Thoracic aorta (tissue), 2 donors: Measurements from ENCODE around the gene APIP. TPM values are rescaled to one million over a fixed set of nuclear protein-coding genes. Genes with fewer than 3 reads are reported as not detected.

ENCODE experiments used
- ATAC-seq: fragments of 150-250 bp; one replicate; pipeline ENCODE4 v1.8.0; 2017; ENCODE audit warnings: low read depth; ENCODE audit not compliant: insufficient number of reproducible peaks, low FRiP score
- DNase-seq: peaks from one replicate; pipeline ENCODE4 v3.0.0-alpha.2; 2020; ENCODE audit warnings: low spot score
- H3K27ac ChIP-seq, 2 donors: fragments of 200-600 bp; sonication (generic); 1 replicate in 1 of 2; 2 replicates in 1 of 2; pipeline ENCODE4 v1.5.1; 2016; ENCODE audit warnings: mild to moderate bottlenecking in 2 of 2, moderate library complexity in 2 of 2
- H3K27me3 ChIP-seq: fragments of 200-600 bp; sonication (generic); replicated peaks from 2 replicates; pipeline ENCODE4 v1.6.0; 2016; ENCODE audit warnings: mild to moderate bottlenecking; ENCODE audit not compliant: insufficient read depth
- H3K36me3 ChIP-seq: fragments of 200-600 bp; sonication (generic); one replicate; pipeline ENCODE4 v1.5.1; 2016
- H3K4me1 ChIP-seq, 2 donors: fragments of 200-600 bp; sonication (generic); 1 replicate in 1 of 2; 2 replicates in 1 of 2; pipeline versions ENCODE4 v1.5.1 to v1.6.0; 2016; ENCODE audit warnings: low read depth in 2 of 2, mild to moderate bottlenecking in 1 of 2; ENCODE audit not compliant: control insufficient read depth in 1 of 2
- H3K4me3 ChIP-seq: fragments of 200-600 bp; sonication (generic); 2 replicates; pipeline ENCODE4 v1.5.1; 2016; ENCODE audit warnings: mild to moderate bottlenecking
- H3K9me3 ChIP-seq: fragments of 200-600 bp; sonication (generic); 2 replicates; pipeline ENCODE4 v1.5.1; 2016
- total RNA-seq, 2 donors: library from RNA; depleted of rRNA; stranded (reverse); fragments of >200 nt; gene quantifications; one replicate each; pipeline versions ENCODE4 v1.1.0 to v1.2.3, GENCODE V29; 2016
- TF ChIP-seq, protein P1 (sequence below): fragments of 200-600 bp; sonication (generic); IDR thresholded peaks from one replicate; pipeline ENCODE4 v1.5.1; 2019; ENCODE audit warnings: antibody characterized with exemption

APIP gene
- total RNA-seq, 2 donors from 2014 or later, result 16.9 to 25.0 TPM

DNA sequence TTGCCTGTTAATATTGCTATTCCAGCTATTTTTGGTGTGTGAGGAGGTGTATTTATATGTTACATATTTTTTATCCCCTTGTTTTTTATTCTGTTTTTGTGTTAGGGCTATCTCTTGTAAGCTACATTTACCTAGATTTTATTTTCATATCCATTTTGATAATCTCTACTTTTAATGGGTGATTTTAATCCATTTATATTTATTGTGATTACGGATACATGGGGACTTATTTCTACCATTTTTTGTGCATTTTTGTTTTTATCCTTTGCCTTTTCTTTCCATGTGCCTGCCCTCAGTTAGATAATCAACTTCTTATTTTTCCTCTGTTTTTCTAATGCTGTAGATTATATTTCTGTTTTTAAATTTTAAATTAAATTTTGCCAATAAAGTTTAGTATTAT is 28.5 kb upstream of the APIP start:
- Histone ChIP-seq H3K36me3 (no peaks in the 10 kb centered on the region), H3K4me3 (no peak overlapping the region), H3K4me1 (peaks cover 15 to 22% of the 10 kb centered on the region in 2 donors), H3K27me3 (no peaks in the 10 kb centered on the region), H3K9me3 (no peaks in the 10 kb centered on the region), H3K27ac (no peak overlapping the region)
- TF ChIP-seq, protein P1, sequence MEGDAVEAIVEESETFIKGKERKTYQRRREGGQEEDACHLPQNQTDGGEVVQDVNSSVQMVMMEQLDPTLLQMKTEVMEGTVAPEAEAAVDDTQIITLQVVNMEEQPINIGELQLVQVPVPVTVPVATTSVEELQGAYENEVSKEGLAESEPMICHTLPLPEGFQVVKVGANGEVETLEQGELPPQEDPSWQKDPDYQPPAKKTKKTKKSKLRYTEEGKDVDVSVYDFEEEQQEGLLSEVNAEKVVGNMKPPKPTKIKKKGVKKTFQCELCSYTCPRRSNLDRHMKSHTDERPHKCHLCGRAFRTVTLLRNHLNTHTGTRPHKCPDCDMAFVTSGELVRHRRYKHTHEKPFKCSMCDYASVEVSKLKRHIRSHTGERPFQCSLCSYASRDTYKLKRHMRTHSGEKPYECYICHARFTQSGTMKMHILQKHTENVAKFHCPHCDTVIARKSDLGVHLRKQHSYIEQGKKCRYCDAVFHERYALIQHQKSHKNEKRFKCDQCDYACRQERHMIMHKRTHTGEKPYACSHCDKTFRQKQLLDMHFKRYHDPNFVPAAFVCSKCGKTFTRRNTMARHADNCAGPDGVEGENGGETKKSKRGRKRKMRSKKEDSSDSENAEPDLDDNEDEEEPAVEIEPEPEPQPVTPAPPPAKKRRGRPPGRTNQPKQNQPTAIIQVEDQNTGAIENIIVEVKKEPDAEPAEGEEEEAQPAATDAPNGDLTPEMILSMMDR, result no peak
- ATAC-seq (no peak), DNase-seq (no peak)

DNA sequence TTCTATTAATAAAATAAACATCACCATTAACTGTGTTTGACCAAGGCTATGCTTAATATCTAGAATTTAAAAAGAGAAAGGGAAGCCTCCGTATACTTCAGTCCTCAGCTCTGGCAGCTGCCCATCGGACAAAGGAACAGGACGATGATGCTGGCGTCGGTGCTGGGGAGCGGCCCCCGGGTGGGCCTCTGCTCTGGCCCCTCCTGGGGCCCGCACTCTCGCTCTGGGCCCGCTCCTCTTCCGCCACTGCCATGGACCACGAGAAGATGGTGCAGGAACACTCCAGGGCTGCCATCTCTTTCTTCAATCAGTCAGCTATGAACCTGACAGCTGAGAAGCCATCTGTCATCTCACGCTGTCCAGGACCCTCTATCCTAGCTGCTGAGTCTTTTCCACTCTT is 25.5 kb upstream of the APIP start:
- H3K9me3 ChIP-seq, result no peaks in the 10 kb centered on the region
- no peaks in the 10 kb centered on the region for H3K27me3 ChIP-seq
- H3K4me3 ChIP-seq, result no peak overlapping the region
- DNase-seq (no peak), ATAC-seq (no peak)
- peaks cover 6 to 9% of the 10 kb centered on the region in 2 donors for H3K4me1 ChIP-seq
- TF ChIP-seq, protein P1, result no peak
- no peaks in the 10 kb centered on the region for H3K36me3 ChIP-seq
- no peak overlapping the region for H3K27ac ChIP-seq

DNA sequence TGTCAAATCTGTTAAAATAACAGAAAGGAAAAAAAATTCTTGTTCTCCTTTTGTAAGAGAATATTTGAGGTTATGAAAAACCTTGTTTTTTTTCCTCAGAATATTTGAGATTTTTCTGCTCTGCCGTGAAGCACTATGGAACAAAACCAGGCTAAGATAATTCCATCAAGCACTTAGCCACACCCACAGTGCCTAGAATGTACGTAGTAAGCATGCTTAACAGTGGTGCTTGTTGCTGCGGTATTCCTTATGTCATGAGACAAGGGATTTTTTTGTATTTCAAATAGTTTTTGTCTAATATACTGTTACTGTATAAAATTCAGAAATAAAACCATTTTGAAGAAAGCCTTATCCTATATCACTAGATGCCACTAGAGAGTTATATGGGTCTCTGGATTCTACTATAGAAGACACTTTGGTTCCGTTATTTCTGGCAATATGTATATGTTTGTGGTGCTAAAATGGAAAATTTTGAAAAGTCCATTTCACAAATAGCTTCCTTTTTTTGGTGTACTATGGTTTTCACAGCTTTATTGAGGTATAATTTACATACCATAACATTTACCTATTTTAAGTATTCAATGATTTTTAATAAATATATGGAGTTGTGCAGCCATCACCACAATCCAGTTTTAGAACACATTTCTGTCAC is 24.0 kb upstream of the APIP start:
- H3K27ac ChIP-seq, result no peak overlapping the region

DNA sequence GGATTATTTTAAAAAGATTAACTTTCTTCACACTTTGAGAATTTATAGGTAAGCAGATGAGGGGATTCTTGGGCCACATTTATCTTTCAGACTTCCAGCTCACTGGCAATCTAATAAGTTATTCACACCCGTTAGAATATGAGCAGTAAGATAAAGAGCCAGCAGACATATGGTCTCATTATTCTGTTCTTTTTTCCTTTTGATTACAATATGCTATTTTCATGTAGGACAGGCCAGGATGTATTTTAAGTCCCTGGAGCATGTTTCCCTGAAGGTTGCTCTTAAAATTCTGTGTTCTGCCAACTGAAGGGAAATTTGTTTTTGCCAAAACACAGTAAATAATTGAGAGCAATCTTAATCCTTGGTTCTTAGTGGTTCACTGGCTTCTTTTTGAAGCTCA is 22.4 kb upstream of the APIP start:
- no peak overlapping the region for H3K27ac ChIP-seq
- no peaks in the 10 kb centered on the region for H3K36me3 ChIP-seq
- ATAC-seq (no peak), DNase-seq (no peak)
- H3K4me3 ChIP-seq, result no peak overlapping the region
- no peaks in the 10 kb centered on the region for H3K27me3 ChIP-seq
- H3K4me1 ChIP-seq, result peaks cover 6 to 9% of the 10 kb centered on the region in 2 donors
- no peaks in the 10 kb centered on the region for H3K9me3 ChIP-seq
- TF ChIP-seq, protein P1, result no peak

More for the DNA sequence above, 24.0 kb upstream of the APIP start:
- no peaks in the 10 kb centered on the region for H3K36me3 ChIP-seq
- no peaks in the 10 kb centered on the region for H3K27me3 ChIP-seq
- peaks cover 6 to 9% of the 10 kb centered on the region in 2 donors for H3K4me1 ChIP-seq
- H3K9me3 ChIP-seq, result no peaks in the 10 kb centered on the region
- TF ChIP-seq, protein P1, result no peak
- ATAC-seq (no peak), DNase-seq (no peak)
- H3K4me3 ChIP-seq, result no peak overlapping the region

DNA sequence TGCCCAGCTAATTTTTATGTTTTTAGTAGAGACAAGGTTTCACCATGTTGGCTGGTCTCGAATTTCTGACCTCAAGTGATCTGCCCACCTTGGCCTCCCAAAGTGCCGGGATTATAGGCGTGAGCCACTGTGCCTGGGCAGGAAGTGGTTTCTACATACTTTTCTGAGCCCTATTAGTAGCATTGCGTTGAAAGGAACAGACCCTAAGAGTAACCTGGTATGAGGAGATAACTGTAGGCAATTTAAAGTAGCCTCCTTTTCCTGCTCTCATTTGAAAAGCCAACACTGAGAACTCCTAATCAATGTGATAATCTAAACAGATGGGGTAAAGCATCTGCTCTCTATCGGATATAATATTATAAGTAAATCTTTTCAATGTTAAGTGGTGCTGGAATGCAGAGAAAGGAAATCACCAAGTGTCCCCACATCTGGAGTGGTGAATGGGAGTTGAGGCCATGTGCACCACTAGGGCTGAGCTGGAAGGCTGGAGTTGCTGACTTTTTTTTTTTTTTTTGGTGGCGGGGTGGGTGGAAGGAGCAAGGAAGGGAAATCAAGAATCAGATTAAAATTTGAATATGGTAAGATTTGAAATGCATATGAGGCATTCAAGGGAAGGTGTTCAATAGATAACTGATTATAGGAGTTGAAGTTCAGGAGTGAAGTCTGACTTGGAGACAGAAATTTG is 20.9 kb upstream of the APIP start:
- H3K9me3 ChIP-seq, result no peaks in the 10 kb centered on the region
- TF ChIP-seq, protein P1, result no peak
- ATAC-seq, result no peak

More for the DNA sequence above, 20.9 kb upstream of the APIP start:
- Histone ChIP-seq H3K4me1 (peaks cover 6 to 9% of the 10 kb centered on the region in 2 donors), H3K4me3 (no peak overlapping the region), H3K27ac (no peak overlapping the region), H3K36me3 (peaks cover 6% of the 10 kb centered on the region), H3K27me3 (no peaks in the 10 kb centered on the region)
- no peak for DNase-seq
